ENCODE data around the gene KLHL26.

- TF ChIP-seq, protein P1, sequence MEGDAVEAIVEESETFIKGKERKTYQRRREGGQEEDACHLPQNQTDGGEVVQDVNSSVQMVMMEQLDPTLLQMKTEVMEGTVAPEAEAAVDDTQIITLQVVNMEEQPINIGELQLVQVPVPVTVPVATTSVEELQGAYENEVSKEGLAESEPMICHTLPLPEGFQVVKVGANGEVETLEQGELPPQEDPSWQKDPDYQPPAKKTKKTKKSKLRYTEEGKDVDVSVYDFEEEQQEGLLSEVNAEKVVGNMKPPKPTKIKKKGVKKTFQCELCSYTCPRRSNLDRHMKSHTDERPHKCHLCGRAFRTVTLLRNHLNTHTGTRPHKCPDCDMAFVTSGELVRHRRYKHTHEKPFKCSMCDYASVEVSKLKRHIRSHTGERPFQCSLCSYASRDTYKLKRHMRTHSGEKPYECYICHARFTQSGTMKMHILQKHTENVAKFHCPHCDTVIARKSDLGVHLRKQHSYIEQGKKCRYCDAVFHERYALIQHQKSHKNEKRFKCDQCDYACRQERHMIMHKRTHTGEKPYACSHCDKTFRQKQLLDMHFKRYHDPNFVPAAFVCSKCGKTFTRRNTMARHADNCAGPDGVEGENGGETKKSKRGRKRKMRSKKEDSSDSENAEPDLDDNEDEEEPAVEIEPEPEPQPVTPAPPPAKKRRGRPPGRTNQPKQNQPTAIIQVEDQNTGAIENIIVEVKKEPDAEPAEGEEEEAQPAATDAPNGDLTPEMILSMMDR (IDR thresholded peaks at IDR 0.05), result no peak
- TF ChIP-seq EP300 (IDR thresholded peaks at IDR 0.05), result no peak
Measured at GRCh38 chr19:18660051-18660910, 23.5 kb downstream of the KLHL26 start.
